NCI-H187 treated with DMSO at 0.1 percent for 48 hours (cell line): ENCODE data around the gene SOS1.
"Not testable (repeated sequence)": the region's sequence is repeated elsewhere in the genome, so short reads cannot be mapped to it uniquely, and the experiment has no call there.

Experiments used
- DNase-seq: peaks from one replicate; lab custom pipeline; 2025; lab: John Stamatoyannopoulos, UW

Gene SOS1

GRCh38 chr2:38968021-38968420 is 152.8 kb downstream of the SOS1 start:
- DNase-seq: no peak

GRCh38 chr2:38966678-38967077 is 154.2 kb downstream of the SOS1 start:
- DNase-seq: no peak

GRCh38 chr2:38966006-38966405 is 154.8 kb downstream of the SOS1 start:
- DNase-seq: no peak

GRCh38 chr2:38960609-38961320 is 160.1 kb downstream of the SOS1 start:
- no peak for DNase-seq

GRCh38 chr2:38959938-38960608 is 160.8 kb downstream of the SOS1 start:
- DNase-seq: no peak

- DNase-seq: no peak
Measured at GRCh38 chr2:38959466-38959865, 161.4 kb downstream of the SOS1 start.

- DNase-seq: no peak
Measured at GRCh38 chr2:38957972-38958371, 162.9 kb downstream of the SOS1 start.

- no peak for DNase-seq
Measured at GRCh38 chr2:38951766-38952165, 169.1 kb downstream of the SOS1 start.

- no peak for DNase-seq
Measured at GRCh38 chr2:38948995-38949394, 171.9 kb downstream of the SOS1 start.

GRCh38 chr2:38948387-38948882 is 172.4 kb downstream of the SOS1 start:
- no peak for DNase-seq

- DNase-seq: no peak
Measured at GRCh38 chr2:38947241-38948239, 173.3 kb downstream of the SOS1 start.

GRCh38 chr2:38945911-38946310 is 174.9 kb downstream of the SOS1 start:
- no peak for DNase-seq

- no peak for DNase-seq
Measured at GRCh38 chr2:38945372-38945771, 175.5 kb downstream of the SOS1 start.

- no peak for DNase-seq
Measured at GRCh38 chr2:38943784-38944183, 177.1 kb downstream of the SOS1 start.

- no peak for DNase-seq
Measured at GRCh38 chr2:38940746-38941145, 180.1 kb downstream of the SOS1 start.

- DNase-seq: no peak
Measured at GRCh38 chr2:38937548-38937947, 183.3 kb downstream of the SOS1 start.

- not testable (repeated sequence) for DNase-seq
Measured at GRCh38 chr2:38936516-38936915, 184.3 kb downstream of the SOS1 start.

- DNase-seq: no peak
Measured at GRCh38 chr2:38935568-38936172, 185.2 kb downstream of the SOS1 start.

GRCh38 chr2:38934742-38935141 is 186.1 kb downstream of the SOS1 start:
- DNase-seq: no peak

GRCh38 chr2:38933653-38934052 is 187.2 kb downstream of the SOS1 start:
- DNase-seq: no peak

GRCh38 chr2:38932586-38932985 is 188.3 kb downstream of the SOS1 start:
- no peak for DNase-seq
